T-helper 17 cell (primary cell): ENCODE data around the gene SNX3. TPM values are rescaled to one million over a fixed set of nuclear protein-coding genes. Genes with fewer than 3 reads are reported as not detected.

ENCODE experiments used
- ATAC-seq: fragments of 150-1000 bp; cut with Tn5 transposase; 2 replicates; pipeline ENCODE4 v1.10.0; 2021; ENCODE audit warnings: mild to moderate bottlenecking, moderate library complexity
- DNase-seq, 3 donors: peaks; one replicate each; pipeline versions ENCODE4 v3.0.0 to v3.0.0-alpha.2; 2020 to 2021
- H3K9me3 ChIP-seq: one replicate; pipeline ENCODE4 v1.7.0; 2013; ENCODE audit warnings: low read length, mild to moderate bottlenecking; ENCODE audit not compliant: control insufficient read depth, poor library complexity, severe bottlenecking
- H3K27ac Mint-ChIP-seq: one replicate; pipeline ENCODE4 v1.8.0; 2022; ENCODE audit warnings: mild to moderate bottlenecking, moderate library complexity, mixed read lengths
- H3K27me3 Mint-ChIP-seq: one replicate; pipeline ENCODE4 v1.8.0; 2022; ENCODE audit warnings: mixed read lengths
- H3K36me3 Mint-ChIP-seq: one replicate; pipeline ENCODE4 v1.8.0; 2022; ENCODE audit warnings: low read depth, mixed read lengths
- H3K4me1 Mint-ChIP-seq: one replicate; pipeline ENCODE4 v1.8.0; 2022; ENCODE audit warnings: mild to moderate bottlenecking, mixed read lengths
- H3K4me3 Mint-ChIP-seq: one replicate; pipeline ENCODE4 v1.8.0; 2022; ENCODE audit warnings: mild to moderate bottlenecking, moderate library complexity, mixed read lengths
- total RNA-seq, 4 donors: library from RNA in 2 of 4; stranded (reverse) in 2 of 4; gene quantifications; one replicate each; pipeline ENCODE4 v1.2.3 and lab custom pipeline; 2022 to 2026

SNX3 gene
- total RNA-seq, 2 donors from 2014 or later = 51.5 to 52.3 TPM

DNA sequence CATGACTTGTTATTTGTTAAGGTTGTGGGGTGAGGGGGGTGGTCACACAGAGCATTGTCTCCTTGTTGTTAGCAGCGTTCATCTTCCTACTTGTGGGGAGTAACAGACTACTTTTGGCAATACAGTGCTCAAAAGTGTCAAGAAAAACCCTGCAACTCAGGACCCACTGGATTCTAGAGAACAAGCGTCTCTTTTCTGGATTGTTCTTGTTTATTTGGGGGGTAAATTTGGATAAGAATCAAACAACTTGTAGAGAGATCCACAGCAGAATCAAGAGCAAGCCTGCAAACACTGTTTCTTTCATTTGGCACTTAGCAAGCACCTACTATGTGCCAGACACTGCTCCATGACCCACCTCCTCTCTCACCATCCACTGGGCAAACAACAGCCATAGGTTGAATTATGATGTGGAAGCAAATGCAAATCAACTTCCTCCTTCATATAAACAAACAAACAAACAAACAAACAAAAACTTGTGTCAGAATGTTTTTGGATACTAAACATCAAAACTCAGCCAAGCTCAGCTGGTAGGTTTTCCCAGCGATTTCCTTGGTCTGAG, 99.0 kb downstream of the SNX3 start:
- no peak overlapping the region for H3K4me3 Mint-ChIP-seq
- H3K9me3 ChIP-seq = no peaks in the 10 kb centered on the region
- no peak for ATAC-seq

More for the DNA sequence above, 99.0 kb downstream of the SNX3 start:
- DNase-seq = no peak
- Mint-ChIP-seq H3K27ac (no peak overlapping the region), H3K27me3 (peaks cover 94% of the 10 kb centered on the region), H3K4me1 (peaks cover 23% of the 10 kb centered on the region), H3K36me3 (peaks cover 6% of the 10 kb centered on the region)

Other genes with a start within 250 kb of the SNX3 start
- gene OSTM1, start 186.3 kb downstream of the SNX3 start, total RNA-seq = 10 to 100 TPM; 36.7 to 38.5 TPM
- not detected for gene NR2E1, start 95.0 kb downstream of the SNX3 start, total RNA-seq
- 1 to 10 TPM; 3.0 to 4.8 TPM for gene AFG1L, start 34.0 kb upstream of the SNX3 start, total RNA-seq